ENCODE results near the gene SUPT4H1.

Gene SUPT4H1

DNA sequence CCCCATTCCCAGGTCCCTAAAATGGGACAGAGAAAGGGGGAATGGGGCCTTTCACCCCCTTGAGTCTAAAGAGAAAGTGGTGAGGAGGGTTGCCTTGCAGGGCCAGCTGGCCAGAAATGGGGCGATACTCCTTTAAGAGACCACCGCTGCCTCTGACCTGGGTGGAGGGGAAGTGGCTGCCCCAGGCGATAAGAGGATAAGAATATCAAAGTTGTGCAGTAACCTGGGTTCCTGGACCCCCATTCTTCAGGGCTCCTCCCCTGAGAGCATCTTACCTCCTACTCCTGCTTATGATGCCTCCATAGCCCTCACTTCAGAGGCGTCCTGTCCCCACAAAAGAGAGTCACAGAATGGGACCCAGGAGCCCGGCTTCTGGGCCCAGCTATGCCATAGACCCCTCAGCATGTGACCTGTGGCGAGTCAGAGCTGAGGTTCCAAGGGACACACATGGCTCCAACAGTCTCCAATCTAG, 18.2 kb downstream of the SUPT4H1 start:
- H3K4me3 ChIP-seq, result peak overlapping the region in 6 of 7 experiments; percentile 43 to 65 (median 56)
- peak overlapping the region in 19 of 21 experiments; percentile 78 to 99 (median 94) for H3K27ac ChIP-seq

DNA sequence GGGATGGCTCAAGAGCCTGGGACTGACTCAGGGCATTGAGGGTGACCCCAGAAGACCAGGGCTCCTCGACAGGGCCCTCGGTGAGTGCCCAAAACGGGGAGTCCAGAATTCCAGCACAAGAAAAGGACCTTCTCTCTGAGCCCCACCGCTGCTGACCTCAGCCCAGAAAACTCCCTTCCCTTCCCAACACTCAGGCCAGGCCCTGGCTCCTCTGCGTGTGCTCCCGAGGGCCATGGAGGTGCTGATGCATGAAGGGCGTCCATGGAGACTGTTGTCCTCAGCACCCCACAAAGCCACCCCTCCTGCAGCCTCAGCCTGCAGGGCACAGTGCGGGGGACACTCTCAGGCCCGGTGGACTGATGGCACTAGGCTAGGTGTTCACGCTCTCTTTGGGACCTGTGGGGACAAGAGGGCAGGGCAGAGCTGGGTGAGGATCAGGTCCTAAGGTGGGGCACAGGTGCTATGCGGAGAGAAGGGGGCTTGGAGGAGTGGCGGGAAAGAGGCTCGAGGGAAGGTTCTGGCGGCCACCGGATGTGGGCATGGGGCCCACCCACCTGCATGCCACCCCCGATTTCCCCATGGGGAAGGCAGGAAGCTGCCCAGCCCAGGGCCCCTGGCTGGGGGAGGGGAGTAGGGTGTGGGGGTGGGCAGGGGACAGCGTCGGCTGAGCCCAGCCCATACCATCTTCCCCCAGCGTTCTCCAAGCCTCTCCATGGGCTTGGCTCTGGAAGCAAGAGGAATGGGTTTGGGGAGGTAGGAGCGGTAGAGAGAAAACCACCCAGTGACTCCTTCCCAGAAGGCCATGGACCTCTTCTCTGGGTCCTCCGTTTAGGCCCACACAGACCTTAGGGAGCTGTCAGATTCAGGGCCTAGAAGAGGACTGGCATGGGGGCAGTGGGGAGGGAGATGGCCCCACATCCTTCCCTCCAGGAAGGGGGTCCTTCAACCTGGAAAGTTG, 18.9 kb downstream of the SUPT4H1 start:
- Histone ChIP-seq H3K4me3 (peak overlapping the region; percentile 43 to 65 (median 54)), H3K27ac (peak overlapping the region in 20 of 21 experiments; percentile 64 to 99 (median 94))

DNA sequence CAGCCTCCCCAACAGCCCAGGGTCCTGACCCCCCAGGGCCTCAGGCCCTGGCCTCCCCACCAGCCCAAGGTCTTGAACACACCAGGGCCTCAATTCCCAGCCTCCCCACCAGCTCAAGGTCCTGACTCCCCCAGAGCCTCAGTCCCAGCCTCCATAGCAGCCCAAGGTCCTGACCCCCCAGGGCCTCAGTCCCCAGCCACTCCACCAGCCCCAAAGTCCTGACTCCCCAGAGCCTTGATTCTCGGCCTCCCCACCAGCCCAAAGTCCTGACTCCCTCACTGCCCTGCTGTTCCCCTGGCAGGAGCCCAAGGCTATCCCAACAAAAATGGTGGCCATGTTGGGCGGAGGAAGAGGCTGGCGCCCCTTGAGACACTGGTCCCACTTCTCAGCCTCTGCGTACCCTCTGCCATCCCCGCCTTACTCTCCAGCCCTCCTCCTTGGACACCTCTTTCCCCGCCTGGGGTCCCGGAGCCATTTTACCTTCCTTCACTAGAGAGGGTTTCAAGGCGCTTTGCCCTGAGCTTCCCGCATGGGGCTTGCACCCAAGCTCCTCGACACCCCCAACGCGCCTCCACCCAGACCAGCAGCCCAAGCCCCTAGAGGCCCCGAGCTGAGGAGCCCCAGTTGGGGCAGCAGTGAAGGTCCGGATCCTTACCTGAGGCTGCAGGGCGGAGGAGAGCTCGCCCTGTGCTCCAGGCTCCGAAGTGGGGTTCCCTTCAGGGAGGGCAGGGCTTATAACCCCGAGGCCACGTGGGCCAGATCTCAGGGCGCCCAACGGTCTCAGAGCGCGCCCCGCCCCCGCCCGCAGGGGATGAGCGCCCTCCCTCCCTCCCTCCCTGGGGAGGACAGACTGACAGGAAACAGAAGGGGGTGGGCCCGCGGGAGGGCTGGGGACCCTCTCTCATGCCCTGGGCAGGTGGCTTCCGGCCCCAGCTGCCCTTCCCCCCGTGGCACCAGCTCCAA, 19.9 kb downstream of the SUPT4H1 start:
- peak overlapping the region; percentile 12 to 99 (median 93) for H3K27ac ChIP-seq
- H3K4me3 ChIP-seq, result peak overlapping the region; percentile 43 to 65 (median 54)

DNA sequence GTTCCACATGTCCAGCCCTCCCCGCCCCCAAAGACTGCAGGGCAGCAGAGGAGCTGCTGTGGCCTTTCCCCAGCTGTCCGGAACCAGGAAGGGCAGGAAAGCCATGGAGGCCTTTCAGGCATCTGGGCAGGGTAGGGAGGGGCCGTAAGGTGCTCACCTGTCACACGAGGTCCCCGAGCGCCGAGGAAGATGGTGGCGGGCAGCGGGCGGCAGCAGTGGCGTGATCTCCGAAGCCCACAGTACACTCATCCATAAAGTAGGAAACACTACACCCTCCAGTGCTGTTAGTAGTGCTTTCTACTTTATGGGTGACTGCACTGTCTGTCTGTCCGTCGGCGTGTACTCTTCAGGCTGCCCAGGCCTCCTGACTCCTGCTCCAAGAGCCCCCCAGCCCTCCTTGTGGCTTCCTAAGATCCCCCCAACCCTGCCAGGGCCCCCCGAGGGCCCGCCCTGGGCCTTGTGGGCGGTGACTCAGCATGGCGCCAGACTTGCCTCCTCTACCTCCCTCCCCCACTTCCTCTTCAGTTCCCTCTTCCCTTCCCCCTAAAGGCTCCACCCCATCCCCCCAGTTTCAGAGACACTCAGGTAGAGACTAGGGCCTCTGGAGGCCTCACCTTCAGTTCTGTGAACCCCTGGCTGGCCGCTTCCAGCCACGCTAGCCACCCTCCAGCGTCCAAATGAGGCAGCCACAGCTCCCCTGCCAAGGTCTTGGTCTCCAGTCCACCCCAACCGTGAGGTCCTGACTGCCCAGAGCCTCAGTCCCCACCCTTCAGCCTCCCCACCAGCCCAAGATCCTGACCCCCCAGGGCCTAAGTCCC, 20.8 kb downstream of the SUPT4H1 start:
- H3K27ac ChIP-seq, result peak overlapping the region; percentile 31 to 99 (median 93)

DNA sequence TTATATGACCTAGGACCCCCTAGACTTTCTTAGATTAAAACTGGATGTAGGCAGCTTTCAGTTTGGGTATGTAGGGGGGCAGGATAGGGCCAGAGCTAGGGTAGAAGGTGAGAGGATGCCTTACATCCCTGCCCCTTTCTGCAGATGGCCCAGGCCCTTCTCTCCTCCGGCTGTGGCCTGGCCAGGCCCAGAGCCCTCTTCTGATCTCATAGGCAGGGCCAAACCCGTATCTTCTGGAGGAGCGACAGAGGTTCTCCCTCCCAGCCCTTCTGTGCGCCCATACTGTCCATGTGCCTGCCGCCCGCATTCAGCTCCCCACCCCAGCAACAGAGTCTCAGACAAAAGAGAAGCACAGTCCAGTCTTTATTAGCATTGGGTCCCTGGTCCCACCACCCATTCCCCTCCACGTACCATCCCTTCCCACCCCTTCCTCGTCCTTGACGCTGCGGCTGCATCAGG, 21.4 kb downstream of the SUPT4H1 start:
- peak overlapping the region in 20 of 21 experiments; percentile 31 to 99 (median 94) for H3K27ac ChIP-seq
- peak overlapping the region; percentile 43 to 65 (median 54) for H3K4me3 ChIP-seq

More for the DNA sequence above, 20.8 kb downstream of the SUPT4H1 start:
- H3K4me3 ChIP-seq, result peak overlapping the region; percentile 43 to 65 (median 54)

DNA sequence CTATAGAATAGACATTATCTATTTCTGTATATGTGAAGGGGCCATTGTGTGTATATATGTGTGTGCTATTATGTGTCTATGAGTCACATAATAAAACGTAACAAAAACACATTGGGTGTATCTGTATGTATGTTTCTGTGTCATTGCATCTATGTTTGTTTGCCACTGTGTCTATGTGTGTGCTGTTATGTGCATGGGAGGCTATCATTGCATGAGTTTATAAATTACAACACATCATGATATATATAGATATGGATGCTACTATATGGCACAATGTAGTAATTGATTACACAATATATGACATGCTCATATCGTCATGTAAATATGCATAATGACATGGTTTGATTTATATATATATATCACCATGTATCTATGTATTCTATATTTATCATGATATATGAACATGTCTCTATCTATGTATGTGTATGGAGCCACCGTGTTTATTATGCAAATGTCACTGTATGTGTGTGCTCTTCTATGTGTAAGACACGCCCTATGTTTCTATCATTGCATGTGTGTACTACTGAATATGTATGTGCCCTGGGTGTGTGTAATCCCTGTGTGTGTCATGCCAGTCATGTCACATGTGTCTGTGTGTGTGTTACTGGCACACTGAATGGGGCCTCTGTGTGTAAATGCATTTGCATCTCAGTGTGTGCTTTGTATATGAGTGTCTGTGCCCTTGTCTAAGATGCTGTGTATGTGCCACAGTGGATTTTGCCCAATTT, 22.0 kb downstream of the SUPT4H1 start:
- peak overlapping the region; percentile 43 to 65 (median 54) for H3K4me3 ChIP-seq
- peak overlapping the region in 13 of 21 experiments; percentile 14 to 99 (median 93) for H3K27ac ChIP-seq

DNA sequence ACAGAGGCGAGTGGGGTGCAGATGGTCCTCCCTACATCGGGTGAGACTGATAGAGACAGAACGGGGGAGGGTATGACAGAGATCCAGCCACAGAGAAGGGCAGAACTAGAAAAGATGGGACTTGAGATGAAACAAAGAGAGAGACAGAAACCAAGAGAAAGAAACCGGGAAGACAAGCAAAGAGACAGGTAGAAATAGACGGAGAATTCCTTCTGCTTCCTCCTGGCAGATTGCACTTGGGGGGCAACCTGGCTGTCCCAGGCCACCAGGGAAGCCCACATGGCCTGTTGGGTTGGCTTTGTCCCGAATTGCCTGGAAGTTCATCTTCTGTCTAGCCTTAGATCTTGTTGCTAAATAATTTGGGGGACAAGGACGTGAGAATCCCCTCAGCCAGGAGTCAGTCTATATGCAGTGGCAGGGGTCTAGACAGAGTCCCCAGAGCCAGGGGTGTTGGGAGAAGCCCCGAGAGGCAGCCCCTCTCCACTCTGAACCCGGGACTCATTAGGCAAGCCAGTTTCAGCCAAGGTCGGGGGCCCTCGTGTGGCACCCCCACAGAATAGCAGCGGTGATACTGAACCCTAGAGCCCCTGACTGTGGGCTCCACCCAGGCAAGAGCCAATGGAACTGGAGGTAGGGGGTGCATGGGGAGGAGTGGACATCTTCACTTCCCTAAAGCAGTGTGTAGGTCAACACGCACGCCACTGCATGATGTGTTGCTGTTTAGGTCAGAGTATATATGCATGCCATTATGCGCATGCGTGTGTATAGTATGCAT, 22.8 kb downstream of the SUPT4H1 start:
- Histone ChIP-seq H3K27ac (peak overlapping the region in 12 of 21 experiments; percentile 6 to 98 (median 59)), H3K4me3 (peak overlapping the region in 5 of 7 experiments; percentile 43 to 65 (median 59))

DNA sequence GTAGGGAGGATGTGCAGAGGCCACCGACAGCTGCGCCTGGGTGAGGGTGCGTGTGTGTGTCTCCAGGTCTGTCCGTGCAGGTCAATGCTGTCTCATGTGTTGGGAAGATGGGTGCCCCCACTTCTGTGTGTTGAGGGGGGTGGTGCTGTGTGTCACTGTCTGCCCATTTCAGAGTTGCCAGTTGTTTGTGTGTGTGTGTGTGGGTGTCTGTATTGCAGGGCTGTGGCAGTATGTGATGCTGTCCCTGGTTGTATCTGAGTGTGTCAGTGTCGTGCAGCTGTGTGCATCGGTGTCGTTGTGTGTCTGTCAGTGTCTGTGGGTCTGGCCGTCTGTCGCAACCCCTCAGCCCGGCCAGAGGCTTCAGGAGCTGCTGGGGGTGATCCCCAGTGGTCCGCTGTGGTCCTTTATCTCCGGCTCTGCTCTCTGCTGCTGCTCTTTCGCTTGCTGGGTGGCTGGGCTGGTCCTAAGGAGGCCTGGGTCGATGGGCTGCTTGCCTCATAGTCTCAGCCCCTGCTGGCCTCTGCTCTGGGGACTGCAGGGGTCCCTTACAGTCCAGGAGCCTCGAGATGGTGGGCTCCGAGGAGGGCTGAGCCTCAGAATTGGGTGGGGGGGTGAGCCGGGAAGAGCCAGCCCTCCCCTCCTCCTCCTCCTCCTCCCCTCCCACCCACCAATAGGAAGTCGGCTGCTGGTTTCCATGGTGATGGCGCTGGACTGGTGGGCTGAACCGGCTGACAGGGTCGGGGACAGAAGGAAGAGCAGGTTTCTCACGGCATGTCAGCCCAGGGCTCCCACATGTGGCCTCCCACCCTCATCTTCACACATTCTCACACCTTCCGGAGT, 23.6 kb downstream of the SUPT4H1 start, which contains the start of gene TSPOAP1:
Gene TSPOAP1 (minus strand): TSS at position 601 of the 840 bp plus-strand sequence. CDS start 875 bp downstream, outside the sequence.
- Histone ChIP-seq H3K4me3 (peak within 1 kb of the TSS in 5 of 7 experiments; percentile 43 to 65 (median 59)), H3K27ac (peak within 1 kb of the TSS in 13 of 21 experiments; percentile 6 to 98 (median 56))

DNA sequence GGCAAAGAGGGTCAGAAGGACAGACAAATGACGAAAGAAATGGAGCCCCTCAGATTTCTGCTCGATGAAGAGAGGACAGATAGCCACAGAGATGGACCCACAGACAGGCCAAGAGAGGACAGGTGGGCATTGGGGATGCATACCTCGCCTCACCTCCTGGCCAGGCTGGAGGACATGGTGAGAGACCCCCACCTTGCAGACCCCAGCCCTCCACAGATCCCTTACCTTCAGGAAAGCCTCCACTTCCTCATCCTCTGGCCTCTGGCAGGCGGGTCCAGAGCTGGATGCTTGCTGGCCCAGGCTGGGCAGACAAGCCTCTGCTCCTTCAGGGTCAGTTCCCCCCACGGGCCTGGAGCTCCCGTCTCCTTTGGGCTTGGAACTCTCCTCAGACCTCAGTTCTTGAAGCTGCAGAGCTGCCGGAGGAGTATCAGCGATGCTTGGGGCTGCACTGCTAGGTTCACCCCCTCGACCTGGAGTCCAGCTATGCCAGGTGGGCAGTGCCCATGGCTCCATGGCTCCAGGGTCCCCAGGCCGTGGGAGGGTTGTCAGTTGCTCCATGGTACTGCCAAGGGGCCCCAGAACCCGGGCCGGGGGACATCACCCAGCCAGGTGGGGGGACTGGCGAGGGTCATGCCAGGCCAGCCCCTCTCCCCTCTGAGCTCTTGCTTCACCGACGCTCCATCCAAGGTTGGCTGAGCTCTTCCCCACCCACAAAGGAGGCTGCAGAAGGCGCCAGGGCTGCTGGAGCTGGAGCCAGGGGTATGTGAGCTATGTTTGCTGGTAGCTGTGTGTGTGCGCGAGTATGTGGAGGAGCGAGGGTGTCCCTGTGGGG, 24.4 kb downstream of the SUPT4H1 start:
- Histone ChIP-seq H3K27ac (peak overlapping the region in 8 of 21 experiments; percentile 11 to 97 (median 65)), H3K4me3 (peak overlapping the region in 3 of 7 experiments; percentile 23 to 65 (median 59))

DNA sequence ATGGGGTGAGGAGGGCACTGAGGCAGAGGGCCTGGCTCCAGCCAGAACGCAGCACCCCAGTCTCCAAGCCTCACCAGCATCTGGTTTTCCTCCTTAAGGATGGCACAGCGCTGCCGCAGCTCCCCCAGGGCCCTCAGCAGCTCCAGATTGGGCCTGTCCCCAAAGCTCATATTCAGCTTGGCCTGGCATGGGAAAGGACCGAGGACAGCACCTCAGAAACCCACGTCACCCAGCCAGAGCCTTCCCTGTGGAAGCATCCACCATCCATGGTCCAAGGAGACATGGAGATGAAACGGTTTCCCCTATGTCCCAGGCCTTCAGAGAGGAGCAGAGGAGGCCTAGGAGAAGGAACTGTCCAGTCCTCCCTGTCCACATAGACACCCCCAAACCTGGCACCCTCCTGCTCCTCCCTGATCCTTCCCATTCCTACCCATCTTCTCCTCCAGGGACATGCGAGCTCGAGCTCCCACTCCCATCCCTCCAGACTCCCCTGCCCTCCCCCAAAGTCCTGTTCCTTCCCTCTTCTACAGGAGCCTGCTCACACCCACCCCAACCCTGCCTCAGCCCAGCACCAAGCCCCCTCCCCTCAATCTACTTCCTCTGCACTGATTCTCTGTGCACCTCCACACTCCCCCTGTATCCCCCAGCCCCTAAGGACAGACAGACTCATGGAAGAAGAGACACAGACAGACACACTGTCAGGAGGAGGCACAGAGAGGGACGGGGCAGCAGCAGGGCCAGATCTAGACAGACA, 25.2 kb downstream of the SUPT4H1 start:
- H3K27ac ChIP-seq, result peak overlapping the region in 2 of 21 experiments; percentile 80 to 97
- no peak overlapping the region for H3K4me3 ChIP-seq

DNA sequence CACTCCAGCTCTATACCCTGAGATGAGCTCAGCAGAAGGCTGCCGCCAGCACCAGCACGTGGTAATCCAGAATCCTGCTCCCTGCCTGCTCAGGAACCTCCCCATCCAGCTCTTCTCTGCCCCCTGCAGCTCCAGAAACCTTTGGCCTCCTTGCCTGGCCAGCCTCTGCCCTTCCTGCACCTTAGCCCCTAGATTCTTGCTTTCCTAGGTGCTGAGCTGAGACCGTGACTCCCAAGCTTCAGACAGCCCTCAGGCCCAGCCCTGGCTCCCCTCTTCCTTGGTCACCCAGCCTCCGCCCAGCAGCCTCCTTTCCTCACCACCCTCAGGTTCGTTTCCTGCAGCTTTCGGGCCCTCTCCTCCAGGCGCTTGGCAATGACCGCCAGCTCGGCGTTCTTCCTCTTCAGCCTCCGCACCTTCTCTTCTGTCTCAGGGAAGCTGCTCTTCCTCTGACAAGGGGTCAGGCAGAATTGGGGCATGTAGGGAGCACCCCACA, 26.0 kb downstream of the SUPT4H1 start:
- Histone ChIP-seq H3K4me3 (no peak overlapping the region), H3K27ac (no peak overlapping the region)

DNA sequence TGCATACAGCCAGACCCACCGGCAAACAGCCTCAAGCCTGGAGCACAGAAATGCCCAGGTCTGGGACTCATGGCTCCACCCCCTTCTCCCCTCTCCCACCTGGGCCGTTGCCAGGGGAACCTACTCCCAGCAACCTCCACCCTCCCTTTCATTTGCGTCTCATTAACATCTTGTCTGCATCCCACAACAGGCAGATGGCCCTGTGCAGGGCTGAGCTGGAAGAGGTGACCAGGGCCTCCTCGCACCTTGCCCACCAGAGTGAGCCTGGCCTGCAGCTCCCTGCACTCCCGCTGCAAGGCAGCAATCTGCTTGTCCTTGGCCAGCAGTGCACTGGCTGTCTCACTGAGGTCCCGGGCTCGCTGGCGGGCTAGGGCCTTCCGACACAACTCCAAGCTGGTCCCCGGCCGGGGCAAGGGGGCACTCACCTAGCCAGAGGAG, 26.7 kb downstream of the SUPT4H1 start:
- Histone ChIP-seq H3K4me3 (no peak overlapping the region), H3K27ac (no peak overlapping the region)

DNA sequence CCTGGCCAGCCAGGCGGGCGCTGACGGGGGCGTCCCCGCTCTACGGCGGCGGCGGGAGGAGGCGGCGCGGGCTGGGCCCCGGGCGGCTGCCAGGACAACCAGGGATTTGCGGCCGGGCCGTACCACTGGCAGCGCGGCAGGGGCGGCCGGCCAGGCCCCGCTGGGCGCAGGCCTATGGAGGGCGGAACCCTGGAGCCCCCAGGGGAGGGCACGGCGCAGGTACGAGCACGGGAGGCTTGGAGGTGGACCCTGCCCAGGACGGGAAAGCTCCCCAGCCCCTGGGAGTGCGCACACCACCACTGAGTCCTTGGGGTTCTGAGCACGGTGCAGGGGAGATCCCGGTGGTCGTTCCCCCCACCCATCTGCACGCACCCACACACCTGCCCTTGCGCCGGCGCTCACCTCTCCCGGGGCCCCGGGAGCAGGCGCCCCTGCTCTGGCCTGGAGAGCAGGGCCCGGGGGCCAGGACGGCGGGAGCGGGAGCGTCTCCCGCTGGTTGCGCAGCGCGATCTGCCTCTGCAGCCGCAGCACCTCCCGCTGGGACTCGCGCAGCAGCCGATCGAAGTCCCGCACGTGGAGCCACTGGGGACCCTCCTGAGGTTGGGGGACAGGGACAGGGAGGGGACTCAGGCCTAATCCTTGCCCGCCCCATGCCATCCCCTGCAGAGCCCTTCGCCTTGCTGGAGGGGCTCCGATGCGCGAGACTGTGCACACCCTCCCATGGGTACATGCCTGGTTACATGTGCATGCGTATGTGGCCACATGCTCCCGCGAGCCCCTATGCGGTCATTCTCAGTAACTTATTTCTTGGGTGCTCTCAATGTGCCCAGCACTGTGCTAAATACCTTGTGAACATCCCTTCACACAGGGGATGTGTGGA, 27.4 kb downstream of the SUPT4H1 start:
- Histone ChIP-seq H3K27ac (peak overlapping the region in 13 of 21 experiments; percentile 10 to 78 (median 46)), H3K4me3 (peak overlapping the region; percentile 27 to 53 (median 36))
